ENCODE results near the gene CHST11. TPM values are rescaled to one million over a fixed set of nuclear protein-coding genes. Genes with fewer than 3 reads are reported as not detected.

The CHST11 gene
- total RNA-seq, 3 donors from 2014 or later: 12.5 to 16.4 (median 15.5) TPM

DNA sequence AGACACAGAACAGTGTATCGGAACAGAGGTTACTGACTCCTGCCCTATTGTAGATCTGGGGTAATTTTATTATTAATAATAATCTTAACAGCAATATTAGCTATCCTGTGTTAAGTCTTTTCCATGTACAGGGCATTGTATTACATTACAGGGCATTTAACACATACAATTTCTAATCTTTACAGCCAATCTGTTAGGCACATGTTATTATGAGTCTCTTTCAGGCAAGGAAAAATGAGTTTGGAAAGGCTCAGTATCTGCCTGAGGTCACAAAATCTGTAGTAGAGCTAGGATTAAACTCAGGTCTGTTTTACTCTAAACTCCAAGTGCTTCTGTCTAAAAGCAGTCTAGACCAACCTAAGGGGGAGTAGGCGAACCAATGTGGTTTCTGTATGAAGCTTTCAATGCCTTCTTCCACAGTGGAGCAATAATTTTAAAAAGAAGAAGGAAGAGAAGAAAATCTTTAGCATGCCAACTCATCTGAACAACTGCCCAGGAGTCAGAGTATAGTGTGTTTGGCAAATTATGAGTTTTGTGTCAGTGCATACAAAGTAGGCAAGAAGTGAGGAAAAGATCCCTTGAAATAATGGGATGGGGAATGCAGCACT is 192.6 kb downstream of the CHST11 start:
- Histone ChIP-seq H3K9me3 (no peaks in the 10 kb centered on the region), H3K36me3 (no peaks in the 10 kb centered on the region), H3K4me1 (no peaks in the 10 kb centered on the region), H3K27ac (no peak overlapping the region), H3K4me3 (no peak overlapping the region), H3K27me3 (no peaks in the 10 kb centered on the region)
- TF ChIP-seq, protein P1, sequence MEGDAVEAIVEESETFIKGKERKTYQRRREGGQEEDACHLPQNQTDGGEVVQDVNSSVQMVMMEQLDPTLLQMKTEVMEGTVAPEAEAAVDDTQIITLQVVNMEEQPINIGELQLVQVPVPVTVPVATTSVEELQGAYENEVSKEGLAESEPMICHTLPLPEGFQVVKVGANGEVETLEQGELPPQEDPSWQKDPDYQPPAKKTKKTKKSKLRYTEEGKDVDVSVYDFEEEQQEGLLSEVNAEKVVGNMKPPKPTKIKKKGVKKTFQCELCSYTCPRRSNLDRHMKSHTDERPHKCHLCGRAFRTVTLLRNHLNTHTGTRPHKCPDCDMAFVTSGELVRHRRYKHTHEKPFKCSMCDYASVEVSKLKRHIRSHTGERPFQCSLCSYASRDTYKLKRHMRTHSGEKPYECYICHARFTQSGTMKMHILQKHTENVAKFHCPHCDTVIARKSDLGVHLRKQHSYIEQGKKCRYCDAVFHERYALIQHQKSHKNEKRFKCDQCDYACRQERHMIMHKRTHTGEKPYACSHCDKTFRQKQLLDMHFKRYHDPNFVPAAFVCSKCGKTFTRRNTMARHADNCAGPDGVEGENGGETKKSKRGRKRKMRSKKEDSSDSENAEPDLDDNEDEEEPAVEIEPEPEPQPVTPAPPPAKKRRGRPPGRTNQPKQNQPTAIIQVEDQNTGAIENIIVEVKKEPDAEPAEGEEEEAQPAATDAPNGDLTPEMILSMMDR (IDR thresholded peaks at IDR 0.05): no peak
- TF ChIP-seq POLR2AphosphoS5 (IDR thresholded peaks at IDR 0.05) (no peak), POLR2A (IDR thresholded peaks at IDR 0.05) (no peak)
- intact Hi-C loops (cut with DNase I; ENCODE audit: low total_unique reads): no loop called here
- no peak for DNase-seq (ENCODE audit: low spot score in 2 of 2)

DNA sequence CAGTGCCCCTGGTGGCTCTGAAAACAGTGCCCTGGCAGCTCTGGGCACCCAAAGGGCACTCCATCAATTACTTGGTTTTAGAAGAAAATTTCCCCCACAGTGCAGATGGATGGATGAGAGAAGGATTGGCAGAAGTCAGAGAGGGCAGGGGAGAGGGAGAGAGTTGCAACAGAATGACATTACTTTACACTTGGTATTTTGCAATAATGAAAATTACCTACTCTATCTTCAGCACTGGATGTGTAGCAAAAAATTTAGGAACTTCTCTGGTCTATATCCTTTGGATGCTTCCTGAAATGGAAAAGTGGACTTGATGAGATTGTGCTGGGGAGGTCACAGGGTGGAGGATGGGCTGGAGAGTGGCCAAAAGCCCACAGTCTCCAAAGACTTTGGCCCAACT is 193.2 kb downstream of the CHST11 start:
- Histone ChIP-seq H3K9me3 (no peaks in the 10 kb centered on the region), H3K4me1 (no peaks in the 10 kb centered on the region), H3K36me3 (no peaks in the 10 kb centered on the region), H3K4me3 (no peak overlapping the region), H3K27ac (no peak overlapping the region), H3K27me3 (no peaks in the 10 kb centered on the region)
- no peak for DNase-seq (ENCODE audit: low spot score in 2 of 2)
- TF ChIP-seq POLR2AphosphoS5 (IDR thresholded peaks at IDR 0.05) (no peak), POLR2A (IDR thresholded peaks at IDR 0.05) (no peak)
- TF ChIP-seq, protein P1 (IDR thresholded peaks at IDR 0.05): no peak
- intact Hi-C loops (cut with DNase I; ENCODE audit: low total_unique reads): no loop called here

DNA sequence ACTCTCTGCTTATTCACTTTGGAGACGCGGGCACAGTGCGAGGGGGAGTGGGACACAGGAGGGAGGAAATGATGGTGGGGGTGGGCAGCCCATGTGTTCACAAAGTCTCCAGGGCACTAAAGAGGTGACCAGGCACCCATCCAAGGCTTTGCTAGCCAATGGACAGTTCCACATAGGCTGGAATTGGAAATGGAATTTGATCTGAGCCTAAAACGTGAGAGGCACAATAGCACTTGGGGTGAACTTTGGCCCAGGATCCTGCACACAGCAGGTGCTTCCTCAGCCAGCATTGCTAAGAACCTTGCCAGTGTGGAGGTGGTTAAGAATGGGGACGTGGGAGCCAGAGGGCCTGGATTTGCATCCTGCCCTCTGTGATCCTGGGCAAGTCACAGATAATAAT is 193.8 kb downstream of the CHST11 start:
- no peak for DNase-seq (ENCODE audit: low spot score in 2 of 2)
- TF ChIP-seq, protein P1 (IDR thresholded peaks at IDR 0.05): no peak
- no peak for TF ChIP-seq POLR2AphosphoS5 (IDR thresholded peaks at IDR 0.05)
- no peak for TF ChIP-seq POLR2A (IDR thresholded peaks at IDR 0.05)
- no peaks in the 10 kb centered on the region for H3K4me1 ChIP-seq
- no peak overlapping the region for H3K4me3 ChIP-seq
- H3K27ac ChIP-seq: no peak overlapping the region
- intact Hi-C loops (cut with DNase I; ENCODE audit: low total_unique reads): no loop called here
- no peaks in the 10 kb centered on the region for H3K9me3 ChIP-seq
- no peaks in the 10 kb centered on the region for H3K36me3 ChIP-seq
- H3K27me3 ChIP-seq: no peaks in the 10 kb centered on the region

DNA sequence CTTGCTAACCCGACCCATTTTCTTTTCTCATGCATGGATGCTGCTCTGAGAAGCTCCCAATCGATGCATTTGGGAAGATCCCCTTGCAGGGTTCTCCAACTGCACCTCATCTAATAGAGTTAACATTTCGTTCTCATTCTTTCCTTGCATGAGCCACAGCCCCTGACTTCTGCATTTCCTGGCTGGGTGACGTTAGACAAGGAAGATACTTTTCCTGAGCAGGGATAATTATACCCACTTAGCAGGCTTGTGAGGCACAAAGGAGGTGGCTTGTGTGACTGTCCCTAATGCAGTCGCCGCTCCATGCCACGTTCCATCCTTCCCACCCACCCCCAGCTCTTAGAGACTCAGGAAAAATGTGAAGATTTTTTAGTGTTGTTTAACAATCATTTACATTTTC is 195.1 kb downstream of the CHST11 start:
- no peak overlapping the region for H3K4me3 ChIP-seq
- no peaks in the 10 kb centered on the region for H3K36me3 ChIP-seq
- intact Hi-C loops (cut with DNase I; ENCODE audit: low total_unique reads): no loop called here
- no peak for DNase-seq (ENCODE audit: low spot score in 2 of 2)
- H3K9me3 ChIP-seq: no peaks in the 10 kb centered on the region
- H3K27ac ChIP-seq: no peak overlapping the region
- TF ChIP-seq POLR2A (IDR thresholded peaks at IDR 0.05): no peak
- TF ChIP-seq, protein P1 (IDR thresholded peaks at IDR 0.05): no peak
- TF ChIP-seq POLR2AphosphoS5 (IDR thresholded peaks at IDR 0.05): no peak
- no peaks in the 10 kb centered on the region for H3K4me1 ChIP-seq
- no peaks in the 10 kb centered on the region for H3K27me3 ChIP-seq

- DNase-seq (ENCODE audit: low spot score in 2 of 2): no peak
- Histone ChIP-seq H3K4me3 (no peak overlapping the region), H3K9me3 (no peaks in the 10 kb centered on the region), H3K36me3 (no peaks in the 10 kb centered on the region), H3K27ac (no peak overlapping the region), H3K4me1 (no peaks in the 10 kb centered on the region), H3K27me3 (no peaks in the 10 kb centered on the region)
- TF ChIP-seq POLR2A (IDR thresholded peaks at IDR 0.05): no peak
- no peak for TF ChIP-seq POLR2AphosphoS5 (IDR thresholded peaks at IDR 0.05)
- TF ChIP-seq, protein P1 (IDR thresholded peaks at IDR 0.05): no peak
- intact Hi-C loops (cut with DNase I; ENCODE audit: low total_unique reads): no loop called here
Measured at GRCh38 chr12:104652358-104652757, 195.6 kb downstream of the CHST11 start.

Measured in breast epithelium (tissue), 4 donors.